ENCODE data around the gene PHLDA3. TPM values are rescaled to one million over a fixed set of nuclear protein-coding genes. Genes with fewer than 3 reads are reported as not detected.
"Not testable (repeated sequence)": the region's sequence is repeated elsewhere in the genome, so short reads cannot be mapped to it uniquely, and the experiment has no call there.

PHLDA3 gene
- total RNA-seq, 1 donor from 2014 or later = 11.7 TPM

GRCh38 chr1:201475130-201475529 lies 6.1 kb upstream of the PHLDA3 start:
- no peak overlapping the region for H3K27ac Mint-ChIP-seq
- no peaks in the 10 kb centered on the region for H3K9me3 Mint-ChIP-seq

GRCh38 chr1:201473296-201473695 lies 4.3 kb upstream of the PHLDA3 start:
- H3K9me3 Mint-ChIP-seq = no peaks in the 10 kb centered on the region

More at GRCh38 chr1:201475130-201475529, 6.1 kb upstream of the PHLDA3 start:
- H3K27me3 Mint-ChIP-seq = peaks cover 49% of the 10 kb centered on the region
- intact Hi-C loops (cut with micrococcal nuclease) = no loop called here
- H3K4me3 Mint-ChIP-seq = no peak overlapping the region
- peaks cover 8% of the 10 kb centered on the region for H3K4me1 Mint-ChIP-seq
- DNase-seq = no peak
- no peaks in the 10 kb centered on the region for H3K36me3 Mint-ChIP-seq (ENCODE audit: low read depth)

GRCh38 chr1:201472321-201472720 lies 3.3 kb upstream of the PHLDA3 start:
- H3K4me3 Mint-ChIP-seq; DNase-seq; intact Hi-C loops (cut with micrococcal nuclease); H3K36me3 Mint-ChIP-seq (ENCODE audit: low read depth); H3K9me3 Mint-ChIP-seq; H3K27ac Mint-ChIP-seq: not testable (repeated sequence)
- Mint-ChIP-seq H3K4me1 (peaks cover 16% of the 10 kb centered on the region), H3K27me3 (peaks cover 48% of the 10 kb centered on the region)

More at GRCh38 chr1:201473296-201473695, 4.3 kb upstream of the PHLDA3 start:
- Mint-ChIP-seq H3K36me3 (ENCODE audit: low read depth) (no peaks in the 10 kb centered on the region), H3K4me3 (no peak overlapping the region), H3K27ac (no peak overlapping the region), H3K4me1 (peaks cover 11% of the 10 kb centered on the region), H3K27me3 (peaks cover 52% of the 10 kb centered on the region)
- no peak for DNase-seq
- intact Hi-C loops (cut with micrococcal nuclease) = no loop called here

- H3K27ac Mint-ChIP-seq = no peak overlapping the region
- peaks cover 16% of the 10 kb centered on the region for H3K4me1 Mint-ChIP-seq
- DNase-seq = no peak
- no peaks in the 10 kb centered on the region for H3K9me3 Mint-ChIP-seq
- intact Hi-C loops (cut with micrococcal nuclease) = no loop called here
- H3K27me3 Mint-ChIP-seq = peaks cover 47% of the 10 kb centered on the region
- H3K4me3 Mint-ChIP-seq = no peak overlapping the region
- H3K36me3 Mint-ChIP-seq (ENCODE audit: low read depth) = no peaks in the 10 kb centered on the region
These were observed 2.8 kb upstream of the PHLDA3 start for GRCh38 chr1:201471772-201472171.

GRCh38 chr1:201470581-201470980 lies 1.6 kb upstream of the PHLDA3 start:
- no peaks in the 10 kb centered on the region for H3K9me3 Mint-ChIP-seq
- no peak for DNase-seq
- intact Hi-C loops (cut with micrococcal nuclease) = no loop called here
- H3K4me1 Mint-ChIP-seq = peaks cover 11% of the 10 kb centered on the region
- peak overlapping the region; percentile 82 for H3K4me3 Mint-ChIP-seq
- no peaks in the 10 kb centered on the region for H3K36me3 Mint-ChIP-seq (ENCODE audit: low read depth)
- H3K27ac Mint-ChIP-seq = no peak overlapping the region
- peaks cover 38% of the 10 kb centered on the region for H3K27me3 Mint-ChIP-seq

GRCh38 chr1:201469645-201470074 lies 672 bp upstream of the PHLDA3 start:
- Mint-ChIP-seq H3K27me3 (peaks cover 34% of the 10 kb centered on the region), H3K4me1 (peaks cover 13% of the 10 kb centered on the region), H3K27ac (peak overlapping the region; percentile 27), H3K36me3 (ENCODE audit: low read depth) (peaks cover 5% of the 10 kb centered on the region), H3K9me3 (no peaks in the 10 kb centered on the region), H3K4me3 (peak overlapping the region; percentile 82)
- intact Hi-C loops (cut with micrococcal nuclease) = loop anchor here (1.0 to 2.0 kb wide), 3 partner anchors 11 to 37 kb away; partner anchors contain the start of gene CSRP1
- DNase-seq = no peak

GRCh38 chr1:201468501-201468843 lies 516 bp downstream of the PHLDA3 start:
- intact Hi-C loops (cut with micrococcal nuclease) = loop anchor here (1.0 to 2.0 kb wide), 2 partner anchors 20 to 38 kb away; partner anchors contain the start of gene CSRP1
- Mint-ChIP-seq H3K4me1 (peaks cover 13% of the 10 kb centered on the region), H3K27me3 (peaks cover 27% of the 10 kb centered on the region), H3K9me3 (no peaks in the 10 kb centered on the region), H3K36me3 (ENCODE audit: low read depth) (peaks cover 8% of the 10 kb centered on the region), H3K4me3 (peak overlapping the region; percentile 82), H3K27ac (no peak overlapping the region)
- DNase-seq = peak; percentile 82

GRCh38 chr1:201466492-201466891 lies 2.5 kb downstream of the PHLDA3 start:
- H3K27me3 Mint-ChIP-seq = peaks cover 13% of the 10 kb centered on the region
- no peak for DNase-seq
- peaks cover 8% of the 10 kb centered on the region for H3K36me3 Mint-ChIP-seq (ENCODE audit: low read depth)
- peak overlapping the region; percentile 34 for H3K4me3 Mint-ChIP-seq
- peaks cover 13% of the 10 kb centered on the region for H3K4me1 Mint-ChIP-seq
- intact Hi-C loops (cut with micrococcal nuclease) = no loop called here
- no peaks in the 10 kb centered on the region for H3K9me3 Mint-ChIP-seq
- H3K27ac Mint-ChIP-seq = no peak overlapping the region

- Mint-ChIP-seq H3K27me3 (peaks cover 9% of the 10 kb centered on the region), H3K27ac (no peak overlapping the region), H3K4me1 (peaks cover 13% of the 10 kb centered on the region), H3K4me3 (no peak overlapping the region), H3K9me3 (no peaks in the 10 kb centered on the region), H3K36me3 (ENCODE audit: low read depth) (peaks cover 8% of the 10 kb centered on the region)
- intact Hi-C loops (cut with micrococcal nuclease) = no loop called here
- no peak for DNase-seq
These were observed 3.2 kb downstream of the PHLDA3 start for GRCh38 chr1:201465698-201466290.

- H3K36me3 Mint-ChIP-seq (ENCODE audit: low read depth) = peaks cover 8% of the 10 kb centered on the region
- no peak overlapping the region for H3K27ac Mint-ChIP-seq
- H3K4me1 Mint-ChIP-seq = peaks cover 6% of the 10 kb centered on the region
- no peak for DNase-seq
- H3K9me3 Mint-ChIP-seq = no peaks in the 10 kb centered on the region
- intact Hi-C loops (cut with micrococcal nuclease) = no loop called here
- no peak overlapping the region for H3K4me3 Mint-ChIP-seq
- H3K27me3 Mint-ChIP-seq = peaks cover 1% of the 10 kb centered on the region
These were observed 5.9 kb downstream of the PHLDA3 start for GRCh38 chr1:201463071-201463552.

- H3K36me3 Mint-ChIP-seq (ENCODE audit: low read depth) = peaks cover 8% of the 10 kb centered on the region
- H3K27ac Mint-ChIP-seq = no peak overlapping the region
- no peak overlapping the region for H3K4me3 Mint-ChIP-seq
- intact Hi-C loops (cut with micrococcal nuclease) = no loop called here
- peaks cover 7% of the 10 kb centered on the region for H3K27me3 Mint-ChIP-seq
- no peak for DNase-seq
- no peaks in the 10 kb centered on the region for H3K9me3 Mint-ChIP-seq
- peaks cover 5% of the 10 kb centered on the region for H3K4me1 Mint-ChIP-seq
These were observed 7.1 kb downstream of the PHLDA3 start for GRCh38 chr1:201461645-201462441.

GRCh38 chr1:201460814-201461644 lies 8.0 kb downstream of the PHLDA3 start:
- Mint-ChIP-seq H3K27ac (no peak overlapping the region), H3K4me1 (peaks cover 5% of the 10 kb centered on the region), H3K4me3 (no peak overlapping the region), H3K9me3 (no peaks in the 10 kb centered on the region), H3K27me3 (peaks cover 8% of the 10 kb centered on the region), H3K36me3 (ENCODE audit: low read depth) (peaks cover 8% of the 10 kb centered on the region)
- intact Hi-C loops (cut with micrococcal nuclease) = no loop called here
- DNase-seq = no peak

GRCh38 chr1:201459775-201460174 lies 9.2 kb downstream of the PHLDA3 start:
- Mint-ChIP-seq H3K4me1 (peaks cover 3% of the 10 kb centered on the region), H3K27ac (no peak overlapping the region), H3K27me3 (peaks cover 11% of the 10 kb centered on the region), H3K4me3 (no peak overlapping the region), H3K36me3 (ENCODE audit: low read depth) (peaks cover 3% of the 10 kb centered on the region), H3K9me3 (no peaks in the 10 kb centered on the region)
- no peak for DNase-seq
- intact Hi-C loops (cut with micrococcal nuclease) = no loop called here
